Thoracic aorta (tissue), 2 donors: Measurements from ENCODE around the gene TBC1D3K. TPM values are rescaled to one million over a fixed set of nuclear protein-coding genes. Genes with fewer than 3 reads are reported as not detected.
"Not testable (repeated sequence)": the region's sequence is repeated elsewhere in the genome, so short reads cannot be mapped to it uniquely, and the experiment has no call there.

ENCODE experiments used
- ATAC-seq: fragments of 150-250 bp; one replicate; pipeline ENCODE4 v1.8.0; 2017; ENCODE audit warnings: low read depth; ENCODE audit not compliant: insufficient number of reproducible peaks, low FRiP score
- DNase-seq: peaks from one replicate; pipeline ENCODE4 v3.0.0-alpha.2; 2020; ENCODE audit warnings: low spot score
- H3K27ac ChIP-seq, 2 donors: fragments of 200-600 bp; sonication (generic); 1 replicate in 1 of 2; 2 replicates in 1 of 2; pipeline ENCODE4 v1.5.1; 2016; ENCODE audit warnings: mild to moderate bottlenecking in 2 of 2, moderate library complexity in 2 of 2
- H3K27me3 ChIP-seq: fragments of 200-600 bp; sonication (generic); replicated peaks from 2 replicates; pipeline ENCODE4 v1.6.0; 2016; ENCODE audit warnings: mild to moderate bottlenecking; ENCODE audit not compliant: insufficient read depth
- H3K36me3 ChIP-seq: fragments of 200-600 bp; sonication (generic); one replicate; pipeline ENCODE4 v1.5.1; 2016
- H3K4me1 ChIP-seq, 2 donors: fragments of 200-600 bp; sonication (generic); 1 replicate in 1 of 2; 2 replicates in 1 of 2; pipeline versions ENCODE4 v1.5.1 to v1.6.0; 2016; ENCODE audit warnings: low read depth in 2 of 2, mild to moderate bottlenecking in 1 of 2; ENCODE audit not compliant: control insufficient read depth in 1 of 2
- H3K4me3 ChIP-seq: fragments of 200-600 bp; sonication (generic); 2 replicates; pipeline ENCODE4 v1.5.1; 2016; ENCODE audit warnings: mild to moderate bottlenecking
- H3K9me3 ChIP-seq: fragments of 200-600 bp; sonication (generic); 2 replicates; pipeline ENCODE4 v1.5.1; 2016
- CTCF ChIP-seq: fragments of 200-600 bp; sonication (generic); IDR thresholded peaks from one replicate; pipeline ENCODE4 v1.5.1; 2019; ENCODE audit warnings: antibody characterized with exemption
- total RNA-seq, 2 donors: library from RNA; depleted of rRNA; stranded (reverse); fragments of >200 nt; gene quantifications; one replicate each; pipeline versions ENCODE4 v1.1.0 to v1.2.3, GENCODE V29; 2016

Gene TBC1D3K
- not detected for total RNA-seq

GRCh38 chr17:37924115-37924514 is at the start of gene TBC1D3K:
TSS of gene TBC1D3K (plus strand) at chr17:37924415. CDS start at chr17:37926000, 1,585 bp downstream.
- not testable (repeated sequence) for H3K4me1 ChIP-seq, H3K27ac ChIP-seq, H3K4me3 ChIP-seq, H3K36me3 ChIP-seq, H3K9me3 ChIP-seq, ATAC-seq, H3K27me3 ChIP-seq, DNase-seq

GRCh38 chr17:37884516-37884915 is 39.7 kb upstream of the TBC1D3K start:
- ATAC-seq (no peak), DNase-seq (no peak)
- Histone ChIP-seq H3K4me3 (no peak overlapping the region), H3K4me1 (no peaks in the 10 kb centered on the region), H3K27me3 (no peaks in the 10 kb centered on the region), H3K9me3 (no peaks in the 10 kb centered on the region), H3K27ac (no peak overlapping the region), H3K36me3 (no peaks in the 10 kb centered on the region)
- TF ChIP-seq CTCF = no peak

GRCh38 chr17:37885136-37885535 is 39.1 kb upstream of the TBC1D3K start:
- no peaks in the 10 kb centered on the region for H3K9me3 ChIP-seq
- H3K4me3 ChIP-seq = no peak overlapping the region
- no peaks in the 10 kb centered on the region for H3K36me3 ChIP-seq
- H3K4me1 ChIP-seq = no peaks in the 10 kb centered on the region
- DNase-seq (no peak), ATAC-seq (no peak)
- no peak overlapping the region for H3K27ac ChIP-seq
- TF ChIP-seq CTCF = no peak
- no peaks in the 10 kb centered on the region for H3K27me3 ChIP-seq

GRCh38 chr17:37888881-37889280 is 35.3 kb upstream of the TBC1D3K start:
- no peak for DNase-seq
- no peaks in the 10 kb centered on the region for H3K9me3 ChIP-seq
- TF ChIP-seq CTCF = no peak
- H3K36me3 ChIP-seq = no peaks in the 10 kb centered on the region
- ATAC-seq = no peak
- H3K4me1 ChIP-seq = no peaks in the 10 kb centered on the region
- H3K4me3 ChIP-seq = no peak overlapping the region
- H3K27ac ChIP-seq = no peak overlapping the region
- H3K27me3 ChIP-seq = no peaks in the 10 kb centered on the region

GRCh38 chr17:37896961-37897360 is 27.3 kb upstream of the TBC1D3K start:
- not testable (repeated sequence) for ATAC-seq, H3K27me3 ChIP-seq, H3K9me3 ChIP-seq, DNase-seq, H3K27ac ChIP-seq, H3K36me3 ChIP-seq, H3K4me1 ChIP-seq, H3K4me3 ChIP-seq

Other genes with a start within 250 kb of the TBC1D3K start
- not detected for gene HNF1B, start 179.4 kb upstream of the TBC1D3K start, total RNA-seq
- 10 to 100 TPM in 1 of 2 donors, 1 to 10 TPM in 1; 7.9 to 18.1 TPM for gene TBC1D3L, start 64.6 kb downstream of the TBC1D3K start, total RNA-seq
- 1 to 10 TPM in 1 of 2 donors, not detected in 1; 2.3 TPM for gene TBC1D3D, start 79.6 kb downstream of the TBC1D3K start, total RNA-seq
- not detected for gene TBC1D3C, start 144.2 kb downstream of the TBC1D3K start, total RNA-seq
- gene TBC1D3E, start 203.5 kb downstream of the TBC1D3K start, total RNA-seq = not detected